Mesenchymal stem cell (in vitro differentiated cells and primary cell): ENCODE measurements around the gene VRK3.

ENCODE experiments used
- DNase-seq: peaks from one replicate; pipeline ENCODE4 v3.0.0-alpha.2; 2013
- H2AFZ ChIP-seq: one replicate; pipeline ENCODE4 v1.6.1; 2013; ENCODE audit warnings: low read depth, mild to moderate bottlenecking, control low read depth, inconsistent platforms, low read length, moderate library complexity
- H2AK5ac ChIP-seq: 2 replicates; pipeline ENCODE4 v1.6.1; 2013; ENCODE audit warnings: low read length, moderate library complexity, mild to moderate bottlenecking, inconsistent platforms; ENCODE audit not compliant: severe bottlenecking
- H2BK120ac ChIP-seq: one replicate; pipeline ENCODE4 v1.6.1; 2013; ENCODE audit warnings: low read depth, mild to moderate bottlenecking, inconsistent platforms, low read length, moderate library complexity
- H2BK12ac ChIP-seq, 2 experiments: one replicate each; pipeline ENCODE4 v1.6.1; 2013; ENCODE audit warnings: inconsistent platforms in 2 of 2, low read length in 2 of 2, mild to moderate bottlenecking in 2 of 2, moderate library complexity in 2 of 2, control low read depth in 1 of 2
- H2BK15ac ChIP-seq: one replicate; pipeline ENCODE4 v1.6.1; 2013; ENCODE audit warnings: mild to moderate bottlenecking, low read depth, inconsistent platforms; ENCODE audit not compliant: poor library complexity, severe bottlenecking
- H2BK5ac ChIP-seq: 2 replicates; pipeline ENCODE4 v1.6.1; 2013; ENCODE audit warnings: low read depth, mild to moderate bottlenecking, low read length, control low read depth, inconsistent platforms; ENCODE audit not compliant: poor library complexity, severe bottlenecking
- H3K14ac ChIP-seq, 2 experiments: one replicate each; pipeline ENCODE4 v1.6.1; 2013; ENCODE audit warnings: inconsistent platforms in 2 of 2, low read length in 2 of 2, control low read depth in 1 of 2, mild to moderate bottlenecking in 1 of 2, moderate library complexity in 1 of 2
- H3K18ac ChIP-seq, 2 experiments: one replicate each; pipeline ENCODE4 v1.6.1; 2013; ENCODE audit warnings: inconsistent platforms in 2 of 2, low read length in 2 of 2, control low read depth in 1 of 2, low read depth in 1 of 2, mild to moderate bottlenecking in 1 of 2
- H3K23ac ChIP-seq, 2 experiments: one replicate each; pipeline ENCODE4 v1.6.1; 2013; ENCODE audit warnings: inconsistent platforms in 2 of 2, low read length in 2 of 2, mild to moderate bottlenecking in 2 of 2, moderate library complexity in 2 of 2, control low read depth in 1 of 2
- H3K27ac ChIP-seq: 2 replicates; pipeline ENCODE4 v1.5.1; 2013; ENCODE audit warnings: mild to moderate bottlenecking, moderate library complexity, low read length, control low read depth, inconsistent platforms; ENCODE audit not compliant: poor library complexity, severe bottlenecking
- H3K27me3 ChIP-seq, 2 experiments: 2 replicates each; pipeline versions ENCODE4 v1.6.1 to v1.7.0; 2013; ENCODE audit warnings: low read length in 2 of 2, mild to moderate bottlenecking in 2 of 2, moderate library complexity in 2 of 2, control low read depth in 1 of 2, inconsistent platforms in 1 of 2; ENCODE audit not compliant: control insufficient read depth in 1 of 2, insufficient read depth in 1 of 2
- H3K36me3 ChIP-seq, 2 experiments: 2 replicates each; pipeline versions ENCODE4 v1.6.1 to v1.7.0; 2013; ENCODE audit warnings: low read length in 2 of 2, control low read depth in 1 of 2, inconsistent platforms in 1 of 2, low read depth in 1 of 2, mild to moderate bottlenecking in 1 of 2; ENCODE audit not compliant: insufficient read depth in 2 of 2, control insufficient read depth in 1 of 2
- H3K4ac ChIP-seq, 2 experiments: one replicate each; pipeline ENCODE4 v1.6.1; 2013; ENCODE audit warnings: inconsistent platforms in 2 of 2, low read length in 2 of 2, mild to moderate bottlenecking in 2 of 2, moderate library complexity in 2 of 2, control low read depth in 1 of 2, low read depth in 1 of 2
- H3K4me1 ChIP-seq: 2 replicates; pipeline ENCODE4 v1.6.1; 2013; ENCODE audit warnings: low read depth, low read length, control low read depth; ENCODE audit not compliant: control insufficient read depth, insufficient read depth
- H3K4me2 ChIP-seq: 2 replicates; pipeline ENCODE4 v1.6.1; 2013; ENCODE audit warnings: low read length, mild to moderate bottlenecking, inconsistent platforms; ENCODE audit not compliant: poor library complexity, severe bottlenecking
- H3K4me3 ChIP-seq, 2 experiments: 2 replicates each; pipeline versions ENCODE4 v1.5.1 to v1.7.0; 2013; ENCODE audit warnings: low read length in 2 of 2, mild to moderate bottlenecking in 2 of 2, control low read depth in 1 of 2, low read depth in 1 of 2; ENCODE audit not compliant: insufficient read depth in 1 of 2
- H3K79me1 ChIP-seq: replicated peaks from 2 replicates; pipeline ENCODE4 v1.6.1; 2013; ENCODE audit warnings: mild to moderate bottlenecking, control low read depth, low read length, inconsistent platforms; ENCODE audit not compliant: poor library complexity, severe bottlenecking
- H3K9ac ChIP-seq: 2 replicates; pipeline ENCODE4 v1.7.0; 2013; ENCODE audit warnings: mild to moderate bottlenecking, low read length, moderate library complexity
- H3K9me3 ChIP-seq: 2 replicates; pipeline ENCODE4 v1.7.0; 2013; ENCODE audit warnings: mild to moderate bottlenecking, low read length; ENCODE audit not compliant: control insufficient read depth
- H4K8ac ChIP-seq: one replicate; pipeline ENCODE4 v1.6.1; 2013; ENCODE audit warnings: inconsistent platforms, mild to moderate bottlenecking, low read length, moderate library complexity
- H4K91ac ChIP-seq: one replicate; pipeline ENCODE4 v1.6.1; 2013; ENCODE audit warnings: mild to moderate bottlenecking, low read length, inconsistent platforms
- WGBS: methylation state at CpG from one replicate; pipeline ENCODE4 v1.1.7; 2013; ENCODE audit warnings: mixed read lengths; 5-methylcytosine and 5-hydroxymethylcytosine counted together

Gene VRK3

DNA sequence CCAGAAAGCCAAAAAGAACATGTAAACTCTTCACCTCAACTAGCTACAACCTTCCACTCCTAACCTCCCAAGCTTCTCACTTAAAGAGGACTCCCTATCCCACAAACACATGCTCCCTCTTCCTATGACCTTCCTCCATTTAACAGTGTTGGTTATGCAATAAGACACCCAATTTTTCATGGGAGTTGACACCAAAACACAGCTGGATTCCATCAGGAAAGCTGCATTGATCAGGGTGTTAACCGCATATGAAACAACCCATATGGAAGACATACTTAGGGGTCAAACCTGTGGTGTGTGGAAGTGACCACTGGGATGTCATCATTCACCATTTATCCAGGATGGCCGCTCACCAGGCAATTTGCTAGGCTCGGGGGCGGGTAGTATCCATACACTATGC lies 22.5 kb upstream of the VRK3 start:
- no peak overlapping the region for H4K8ac ChIP-seq
- H3K79me1 ChIP-seq = peaks cover 7% of the 10 kb centered on the region
- no peak overlapping the region for H2AK5ac ChIP-seq
- no peak overlapping the region for H3K18ac ChIP-seq
- no peak overlapping the region for H3K27ac ChIP-seq
- H2BK120ac ChIP-seq = no peak overlapping the region
- H3K9ac ChIP-seq = no peak overlapping the region
- H3K23ac ChIP-seq = no peak overlapping the region
- H3K4ac ChIP-seq = no peak overlapping the region
- H3K4me1 ChIP-seq = no peaks in the 10 kb centered on the region
- 97% methylated on average over 4 of the region's 4 CpGs for WGBS
- H3K4me2 ChIP-seq = no peak overlapping the region
- H2AFZ ChIP-seq = no peak overlapping the region
- no peak overlapping the region for H2BK5ac ChIP-seq
- H4K91ac ChIP-seq = no peak overlapping the region
- H2BK12ac ChIP-seq = no peak overlapping the region
- H2BK15ac ChIP-seq = no peak overlapping the region
- H3K27me3 ChIP-seq = no peaks in the 10 kb centered on the region
- no peak overlapping the region for H3K4me3 ChIP-seq
- H3K14ac ChIP-seq = no peak overlapping the region
- DNase-seq = no peak
- H3K9me3 ChIP-seq = peaks cover 44% of the 10 kb centered on the region
- H3K36me3 ChIP-seq = peaks cover 55 to 57% of the 10 kb centered on the region in 2 experiments

GRCh38 chr19:50046649-50047503 lies 21.7 kb upstream of the VRK3 start:
- Histone ChIP-seq H2BK120ac (no peak overlapping the region), H3K4me1 (no peaks in the 10 kb centered on the region), H2BK5ac (no peak overlapping the region), H3K4me2 (no peak overlapping the region), H2BK12ac (no peak overlapping the region), H3K9me3 (peaks cover 52% of the 10 kb centered on the region), H2AFZ (no peak overlapping the region), H3K79me1 (peaks cover 7% of the 10 kb centered on the region), H3K23ac (no peak overlapping the region), H4K8ac (no peak overlapping the region), H3K9ac (no peak overlapping the region), H3K27ac (no peak overlapping the region), H3K36me3 (peaks cover 63 to 65% of the 10 kb centered on the region in 2 experiments), H2AK5ac (no peak overlapping the region), H3K14ac (no peak overlapping the region), H3K4me3 (peak overlapping the region in 1 of 2 experiments; percentile 9), H3K27me3 (no peaks in the 10 kb centered on the region), H3K18ac (no peak overlapping the region), H2BK15ac (no peak overlapping the region), H4K91ac (no peak overlapping the region), H3K4ac (no peak overlapping the region)
- no peak for DNase-seq
- WGBS = 98% methylated on average over 13 of the region's 14 CpGs

GRCh38 chr19:50044922-50045321 lies 19.8 kb upstream of the VRK3 start:
- Histone ChIP-seq H3K27me3 (no peaks in the 10 kb centered on the region), H3K27ac (no peak overlapping the region), H3K4ac (no peak overlapping the region), H3K23ac (no peak overlapping the region), H2AFZ (no peak overlapping the region), H2AK5ac (no peak overlapping the region), H3K36me3 (peaks cover 80 to 84% of the 10 kb centered on the region in 2 experiments), H4K91ac (no peak overlapping the region), H2BK5ac (no peak overlapping the region), H3K9ac (no peak overlapping the region), H2BK12ac (no peak overlapping the region), H2BK15ac (no peak overlapping the region), H3K4me2 (no peak overlapping the region), H3K4me3 (peak overlapping the region in 1 of 2 experiments; percentile 56), H3K9me3 (peaks cover 51% of the 10 kb centered on the region), H4K8ac (no peak overlapping the region), H3K18ac (no peak overlapping the region), H3K14ac (no peak overlapping the region), H3K4me1 (no peaks in the 10 kb centered on the region), H2BK120ac (no peak overlapping the region), H3K79me1 (peaks cover 19% of the 10 kb centered on the region)
- DNase-seq = no peak
- WGBS = 100% methylated on average over 4 of the region's 7 CpGs

- no peak overlapping the region for H4K8ac ChIP-seq
- H3K27me3 ChIP-seq = no peaks in the 10 kb centered on the region
- peaks cover 26% of the 10 kb centered on the region for H3K79me1 ChIP-seq
- H3K4me2 ChIP-seq = no peak overlapping the region
- H3K27ac ChIP-seq = no peak overlapping the region
- no peak overlapping the region for H2BK12ac ChIP-seq
- H3K18ac ChIP-seq = no peak overlapping the region
- H3K4me3 ChIP-seq = peak overlapping the region in 1 of 2 experiments; percentile 56
- 99% methylated on average over 2 of the region's 2 CpGs for WGBS
- H2BK15ac ChIP-seq = no peak overlapping the region
- peaks cover 89 to 93% of the 10 kb centered on the region in 2 experiments for H3K36me3 ChIP-seq
- H4K91ac ChIP-seq = no peak overlapping the region
- H3K4ac ChIP-seq = no peak overlapping the region
- no peak overlapping the region for H3K9ac ChIP-seq
- no peak for DNase-seq
- no peak overlapping the region for H3K14ac ChIP-seq
- H2AK5ac ChIP-seq = no peak overlapping the region
- no peak overlapping the region for H2AFZ ChIP-seq
- H3K9me3 ChIP-seq = peaks cover 50% of the 10 kb centered on the region
- H2BK5ac ChIP-seq = no peak overlapping the region
- H3K23ac ChIP-seq = no peak overlapping the region
- H2BK120ac ChIP-seq = no peak overlapping the region
- no peaks in the 10 kb centered on the region for H3K4me1 ChIP-seq
These were observed 18.8 kb upstream of the VRK3 start for GRCh38 chr19:50043967-50044366.
